Measurements from ENCODE around the gene FOXJ3. TPM values are rescaled to one million over a fixed set of nuclear protein-coding genes. Genes with fewer than 3 reads are reported as not detected.

FOXJ3 gene
- 10 to 100 TPM; 41.8 to 50.5 (median 45.3) TPM for total RNA-seq
- polyA plus RNA-seq = 15.0 TPM
- long read RNA-seq, donor 1, full-length matches to known transcripts = 10 of 21 reads
- long read RNA-seq, donor 1, partial matches to known transcripts = 4 of 21 reads
- long read RNA-seq, donor 1, other reads (novel, unspliced or antisense) = 7 of 21 reads
- long read RNA-seq, donor 2, full-length matches to known transcripts = 9 of 19 reads
- long read RNA-seq, donor 2, partial matches to known transcripts = 5 of 19 reads
- long read RNA-seq, donor 2, other reads (novel, unspliced or antisense) = 5 of 19 reads
- long read RNA-seq, donor 3, full-length matches to known transcripts = 21 of 46 reads
- long read RNA-seq, donor 3, partial matches to known transcripts = 11 of 46 reads
- long read RNA-seq, donor 3, other reads (novel, unspliced or antisense) = 14 of 46 reads
- long read RNA-seq, donor 4, full-length matches to known transcripts = 4 of 14 reads
- long read RNA-seq, donor 4, partial matches to known transcripts = 1 of 14 reads
- long read RNA-seq, donor 4, other reads (novel, unspliced or antisense) = 9 of 14 reads

DNA sequence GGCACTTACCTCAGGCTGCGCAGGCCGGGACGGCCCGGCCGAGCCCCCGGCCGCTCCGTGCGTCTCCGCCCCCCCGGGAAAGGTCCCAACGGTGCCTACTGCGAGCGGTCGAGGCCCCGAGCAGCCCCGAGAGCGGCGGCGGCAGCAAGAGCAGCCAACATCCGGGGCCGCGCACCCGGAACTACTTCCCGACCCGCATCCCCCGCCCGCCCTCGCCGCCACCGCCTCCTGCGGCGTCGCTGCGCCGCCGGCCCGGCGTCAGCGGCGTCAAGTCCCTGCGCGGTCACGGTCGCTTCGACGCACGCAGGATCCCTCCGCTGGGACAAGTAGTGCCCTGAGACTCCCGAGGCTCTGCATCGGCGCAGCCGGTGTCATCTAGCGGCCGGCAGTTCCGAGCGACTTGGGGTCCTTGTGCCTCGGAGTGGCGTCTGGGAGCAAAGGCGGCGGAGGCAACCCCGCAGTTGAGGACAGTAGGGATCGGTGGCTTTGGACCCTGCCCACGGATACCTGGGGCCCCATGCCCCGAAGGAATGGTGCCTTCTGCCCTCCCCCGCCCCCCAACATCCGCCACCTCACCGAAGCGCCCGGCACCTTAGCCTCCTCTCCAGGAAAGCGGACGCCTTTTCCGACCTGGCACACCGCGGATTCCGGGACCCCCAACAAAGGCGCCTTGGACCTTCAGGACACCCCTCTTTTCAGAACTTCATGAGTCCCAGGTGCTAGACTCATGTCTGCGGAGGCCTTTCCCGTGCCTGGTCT, at the start of gene FOXJ3:
Gene FOXJ3 (minus strand): TSS at position 186 of the 759 bp plus-strand sequence. CDS start 24,142 bp downstream, outside the sequence.
- ATAC-seq (peak; percentile 96), DNase-seq (peak; percentile 94 to 97 (median 97))
- under 1% methylated on average over 79 of the region's 79 CpGs for WGBS
- peak within 1 kb of the TSS; percentile 80 for H3K27ac ChIP-seq (ENCODE audit: low read length)
- no peaks in the 10 kb centered on the region for H3K27me3 ChIP-seq (ENCODE audit: control insufficient read depth, insufficient read depth)
- H3K4me3 ChIP-seq (ENCODE audit: low read length) = peak within 1 kb of the TSS; percentile 87
- H3K4me1 ChIP-seq (ENCODE audit: control insufficient read depth, insufficient read depth, low read length) = peaks cover 2% of the 10 kb centered on the region
- intact Hi-C loops (cut with DNase I) = loop anchor here in 2 of 4 donors (10.0 kb wide), 1 partner anchor 160 kb away; no protein-coding TSS in a partner anchor
- H3K9me3 ChIP-seq (ENCODE audit: control insufficient read depth, low read length) = no peaks in the 10 kb centered on the region

DNA sequence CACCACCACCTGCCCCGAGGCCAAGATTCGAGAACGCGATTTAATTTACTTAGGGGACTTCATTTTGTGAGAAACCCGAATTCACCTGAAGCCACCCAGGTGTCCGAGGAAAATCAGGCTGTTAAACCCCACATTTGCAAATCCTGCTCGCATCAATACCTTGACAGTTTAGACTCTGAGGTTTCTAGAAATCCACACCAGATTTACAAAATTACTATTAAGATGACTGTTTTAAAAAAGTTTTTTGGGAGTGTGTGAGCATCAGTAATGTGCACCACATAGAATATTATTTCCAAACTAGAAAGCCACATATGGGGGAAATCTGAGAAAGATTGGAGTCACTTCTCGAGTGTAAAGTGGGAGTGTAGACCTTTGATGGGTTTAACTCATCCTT, 46.2 kb upstream of the FOXJ3 start:
- ATAC-seq (no peak), DNase-seq (no peak)
- H3K27me3 ChIP-seq (ENCODE audit: control insufficient read depth, insufficient read depth) = no peaks in the 10 kb centered on the region
- H3K9me3 ChIP-seq (ENCODE audit: control insufficient read depth, low read length) = no peaks in the 10 kb centered on the region
- intact Hi-C loops (cut with DNase I) = no loop called here
- H3K4me3 ChIP-seq (ENCODE audit: low read length) = peak overlapping the region; percentile 75
- H3K4me1 ChIP-seq (ENCODE audit: control insufficient read depth, insufficient read depth, low read length) = peaks cover 3% of the 10 kb centered on the region
- WGBS = 11% methylated on average over 8 of the region's 8 CpGs
- no peak overlapping the region for H3K27ac ChIP-seq (ENCODE audit: low read length)

DNA sequence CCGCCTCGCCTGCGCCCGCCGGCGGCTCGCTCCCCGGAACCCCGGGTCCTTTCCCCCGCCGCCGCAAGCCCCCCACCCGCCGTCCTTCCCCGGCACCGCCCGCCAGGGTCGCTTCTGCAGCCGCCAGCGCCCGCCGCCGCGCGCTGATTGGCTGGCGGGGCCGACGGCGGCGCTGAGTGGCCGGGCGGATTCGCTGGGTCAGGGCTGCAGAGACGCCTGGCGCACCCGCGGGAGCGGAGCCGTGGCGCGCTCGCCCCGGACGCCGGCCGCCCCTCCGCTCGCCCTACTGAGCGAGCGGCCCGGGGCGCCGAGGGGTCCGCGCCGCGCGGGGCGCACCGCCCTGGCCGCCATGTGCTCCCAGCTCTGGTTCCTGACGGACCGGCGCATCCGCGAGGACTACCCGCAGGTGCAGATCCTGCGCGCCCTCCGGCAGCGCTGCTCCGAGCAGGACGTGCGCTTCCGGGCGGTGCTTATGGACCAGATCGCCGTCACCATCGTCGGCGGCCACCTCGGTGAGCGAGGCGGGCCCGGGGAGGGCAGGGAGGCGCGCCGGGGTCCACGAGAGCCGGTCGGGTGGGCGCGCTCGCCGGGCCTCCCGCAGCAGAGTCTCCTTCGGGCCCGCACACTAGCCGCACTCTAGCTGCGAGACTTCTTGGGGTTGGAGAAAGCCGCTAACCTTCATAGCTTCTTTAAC, 45.7 kb upstream of the FOXJ3 start, which contains the start of gene RIMKLA:
Gene RIMKLA (plus strand): TSS at position 207 of the 694 bp plus-strand sequence. CDS start 143 bp downstream, at position 350.
- Histone ChIP-seq H3K27ac (ENCODE audit: low read length) (peak within 1 kb of the TSS; percentile 1), H3K9me3 (ENCODE audit: control insufficient read depth, low read length) (no peaks in the 10 kb centered on the region), H3K27me3 (ENCODE audit: control insufficient read depth, insufficient read depth) (no peaks in the 10 kb centered on the region), H3K4me3 (ENCODE audit: low read length) (peak within 1 kb of the TSS; percentile 75), H3K4me1 (ENCODE audit: control insufficient read depth, insufficient read depth, low read length) (peaks cover 3% of the 10 kb centered on the region)
- ATAC-seq (peak; percentile 95), DNase-seq (peak; percentile 59 to 82 (median 80))
- under 1% methylated on average over 101 of the region's 101 CpGs for WGBS
- intact Hi-C loops (cut with DNase I) = no loop called here

DNA sequence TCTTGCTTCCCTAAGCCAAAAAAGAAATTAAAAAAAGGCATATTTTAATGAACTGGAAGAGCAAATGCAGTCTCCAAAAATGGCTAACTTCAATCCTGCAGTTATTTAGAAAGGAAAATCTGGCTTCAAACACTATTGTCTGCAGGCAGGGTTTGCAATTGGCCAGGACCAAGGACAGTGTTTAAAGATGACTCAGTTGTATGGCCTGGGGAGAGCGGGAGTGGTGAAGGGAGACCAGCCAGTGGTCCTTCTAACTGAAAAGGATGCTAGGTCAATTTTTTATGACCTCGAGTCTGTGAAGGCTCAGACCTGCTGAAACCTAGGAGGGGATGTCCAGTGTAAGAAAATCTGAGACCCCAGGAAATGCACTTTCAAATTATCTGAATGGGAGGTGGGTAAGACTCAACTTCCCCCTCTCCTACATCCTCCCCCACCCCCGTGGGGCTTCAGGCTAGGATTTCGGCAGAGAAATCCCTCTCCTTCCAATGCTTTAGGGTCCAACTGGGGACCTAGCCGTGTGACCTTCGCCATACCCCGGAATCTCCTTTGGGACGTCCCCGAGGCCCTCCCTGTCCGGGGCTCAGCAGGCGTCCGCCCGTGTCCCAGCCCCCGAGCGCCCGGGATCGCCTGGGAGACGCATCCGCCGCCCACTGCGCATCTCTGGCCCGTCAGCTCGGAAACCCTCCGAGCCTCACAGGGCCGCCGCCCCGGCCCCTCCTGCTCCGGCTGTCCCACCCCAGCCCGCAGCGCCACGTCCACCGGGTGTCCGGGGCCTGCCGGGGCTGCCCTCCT, 45.0 kb upstream of the FOXJ3 start:
- Histone ChIP-seq H3K4me3 (ENCODE audit: low read length) (peak overlapping the region; percentile 75), H3K27me3 (ENCODE audit: control insufficient read depth, insufficient read depth) (no peaks in the 10 kb centered on the region), H3K4me1 (ENCODE audit: control insufficient read depth, insufficient read depth, low read length) (peaks cover 3% of the 10 kb centered on the region), H3K27ac (ENCODE audit: low read length) (peak overlapping the region; percentile 1), H3K9me3 (ENCODE audit: control insufficient read depth, low read length) (no peaks in the 10 kb centered on the region)
- DNase-seq = peak in 2 of 3 donors; percentile 30 to 57
- 1% methylated on average over 34 of the region's 34 CpGs for WGBS
- intact Hi-C loops (cut with DNase I) = no loop called here
- peak; percentile 77 to 86 for ATAC-seq

DNA sequence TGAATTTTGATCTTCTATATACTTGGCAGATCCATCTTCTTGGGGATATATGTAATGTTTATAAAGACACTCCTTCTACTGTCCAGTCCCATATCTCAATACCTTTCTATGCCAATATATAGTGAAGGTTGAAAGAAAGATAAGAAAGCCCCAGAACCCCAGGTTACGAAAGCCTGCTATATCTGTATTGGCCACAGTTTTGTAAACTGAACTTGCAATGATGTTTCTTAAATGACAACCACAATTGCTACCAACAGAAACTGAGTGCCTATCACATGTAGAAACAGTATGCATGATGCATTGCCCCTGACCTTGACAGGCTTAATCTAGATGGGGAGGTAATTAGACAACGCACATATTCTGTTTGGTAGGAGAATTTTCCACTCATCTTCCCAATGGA, 37.8 kb upstream of the FOXJ3 start:
- no peak overlapping the region for H3K4me3 ChIP-seq (ENCODE audit: low read length)
- H3K27ac ChIP-seq (ENCODE audit: low read length) = no peak overlapping the region
- ATAC-seq = no peak
- intact Hi-C loops (cut with DNase I) = no loop called here
- DNase-seq = no peak
- no peaks in the 10 kb centered on the region for H3K4me1 ChIP-seq (ENCODE audit: control insufficient read depth, insufficient read depth, low read length)
- no peaks in the 10 kb centered on the region for H3K9me3 ChIP-seq (ENCODE audit: control insufficient read depth, low read length)
- 84% methylated on average over 2 of the region's 2 CpGs for WGBS
- H3K27me3 ChIP-seq (ENCODE audit: control insufficient read depth, insufficient read depth) = no peaks in the 10 kb centered on the region

DNA sequence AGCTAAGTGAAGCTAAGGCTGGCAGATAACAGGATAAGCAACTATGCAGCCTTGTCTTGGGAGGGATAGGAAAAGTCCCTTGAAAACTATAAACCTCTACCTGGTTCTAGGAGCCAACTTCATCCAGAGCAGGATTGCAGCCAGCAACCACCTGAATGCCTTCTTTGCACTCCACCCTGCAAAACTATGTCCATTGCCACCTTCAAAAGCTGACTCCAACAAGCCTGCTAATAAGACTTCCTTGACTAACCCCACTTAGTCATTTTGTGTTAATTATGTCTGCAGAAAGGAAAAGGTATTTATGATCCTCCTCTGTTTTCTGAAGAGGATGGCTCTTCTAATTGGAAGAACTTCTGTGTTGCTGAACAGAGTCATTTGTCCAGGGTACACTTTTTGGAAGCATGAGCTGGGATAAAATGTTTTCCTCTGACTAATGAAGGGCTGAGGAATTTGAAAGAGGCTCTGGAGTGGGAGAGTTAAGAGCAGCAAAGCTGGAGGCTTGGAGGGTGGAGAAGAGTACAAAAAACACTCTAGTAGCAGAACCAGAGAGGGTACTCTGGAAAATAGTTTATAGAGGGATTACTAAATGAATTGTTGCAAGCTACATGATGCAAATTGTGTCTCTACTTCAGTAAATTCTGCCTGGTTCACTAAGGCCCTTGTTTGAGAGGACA, 36.0 kb upstream of the FOXJ3 start:
- Histone ChIP-seq H3K27me3 (ENCODE audit: control insufficient read depth, insufficient read depth) (no peaks in the 10 kb centered on the region), H3K9me3 (ENCODE audit: control insufficient read depth, low read length) (no peaks in the 10 kb centered on the region)
- intact Hi-C loops (cut with DNase I) = no loop called here

DNA sequence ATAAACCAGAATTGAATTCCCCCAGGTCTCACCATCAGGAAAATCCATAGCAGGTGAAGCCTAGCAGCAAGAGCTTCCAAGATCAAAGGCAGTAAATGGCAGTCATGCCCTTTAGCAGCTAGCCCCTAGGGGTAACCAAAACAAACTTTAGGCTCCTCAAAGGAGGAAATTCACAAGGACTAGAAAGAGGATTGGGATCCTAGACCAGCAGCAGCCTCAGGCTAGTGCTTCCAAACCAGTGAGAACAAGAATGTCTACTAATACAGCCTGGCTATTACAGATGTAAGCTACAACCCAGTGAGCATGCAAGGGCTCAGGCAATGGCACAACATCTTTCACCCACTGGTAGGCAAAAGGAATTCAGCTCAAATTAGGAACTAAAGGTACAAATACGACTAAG, 34.4 kb upstream of the FOXJ3 start:
- H3K27ac ChIP-seq (ENCODE audit: low read length) = no peak overlapping the region
- no peaks in the 10 kb centered on the region for H3K4me1 ChIP-seq (ENCODE audit: control insufficient read depth, insufficient read depth, low read length)
- no peaks in the 10 kb centered on the region for H3K27me3 ChIP-seq (ENCODE audit: control insufficient read depth, insufficient read depth)
- 86% methylated on average over 1 of the region's 1 CpG for WGBS
- DNase-seq (no peak), ATAC-seq (no peak)
- intact Hi-C loops (cut with DNase I) = no loop called here
- H3K4me3 ChIP-seq (ENCODE audit: low read length) = no peak overlapping the region
- H3K9me3 ChIP-seq (ENCODE audit: control insufficient read depth, low read length) = no peaks in the 10 kb centered on the region

More for the DNA sequence above, 36.0 kb upstream of the FOXJ3 start:
- Histone ChIP-seq H3K4me3 (ENCODE audit: low read length) (no peak overlapping the region), H3K27ac (ENCODE audit: low read length) (no peak overlapping the region), H3K4me1 (ENCODE audit: control insufficient read depth, insufficient read depth, low read length) (no peaks in the 10 kb centered on the region)
- no peak for ATAC-seq
- no peak for DNase-seq

DNA sequence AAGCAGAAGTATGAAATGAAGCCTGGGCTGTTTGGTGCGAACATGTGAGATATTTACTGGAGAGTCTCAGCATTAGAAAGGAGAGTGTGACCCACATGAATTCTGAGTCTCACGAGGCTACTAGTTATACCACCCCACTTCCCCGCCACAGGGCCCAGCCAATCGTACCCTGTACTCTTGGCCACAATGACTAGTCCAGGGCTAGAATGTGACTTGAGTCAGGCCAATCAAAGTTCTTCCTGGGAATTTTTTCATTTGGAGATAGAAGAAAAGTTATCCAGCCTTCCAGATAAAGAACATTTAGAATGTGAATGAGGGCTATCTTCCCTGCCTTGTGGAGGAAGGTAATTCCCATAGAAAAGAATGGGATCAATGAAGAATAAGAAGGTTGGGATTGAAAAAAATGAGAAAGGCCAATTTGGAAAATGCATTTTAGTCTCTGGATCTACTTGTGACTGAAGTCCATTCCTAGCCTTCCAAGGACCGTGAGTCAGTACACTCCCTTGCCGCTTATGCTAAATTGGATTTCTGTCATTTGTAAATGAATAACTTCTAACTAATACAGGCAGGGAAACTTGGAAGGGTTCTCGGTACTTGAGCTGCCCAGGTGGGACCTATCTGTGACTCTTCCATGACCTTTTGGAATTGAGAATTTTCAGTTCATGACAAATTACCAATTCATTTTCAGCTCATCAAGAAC, 33.2 kb upstream of the FOXJ3 start:
- 88% methylated on average over 7 of the region's 7 CpGs for WGBS
- H3K9me3 ChIP-seq (ENCODE audit: control insufficient read depth, low read length) = no peaks in the 10 kb centered on the region
- DNase-seq = no peak
- no peaks in the 10 kb centered on the region for H3K27me3 ChIP-seq (ENCODE audit: control insufficient read depth, insufficient read depth)
- no peak overlapping the region for H3K4me3 ChIP-seq (ENCODE audit: low read length)
- no peak overlapping the region for H3K27ac ChIP-seq (ENCODE audit: low read length)
- no peaks in the 10 kb centered on the region for H3K4me1 ChIP-seq (ENCODE audit: control insufficient read depth, insufficient read depth, low read length)
- ATAC-seq = no peak
- intact Hi-C loops (cut with DNase I) = no loop called here

DNA sequence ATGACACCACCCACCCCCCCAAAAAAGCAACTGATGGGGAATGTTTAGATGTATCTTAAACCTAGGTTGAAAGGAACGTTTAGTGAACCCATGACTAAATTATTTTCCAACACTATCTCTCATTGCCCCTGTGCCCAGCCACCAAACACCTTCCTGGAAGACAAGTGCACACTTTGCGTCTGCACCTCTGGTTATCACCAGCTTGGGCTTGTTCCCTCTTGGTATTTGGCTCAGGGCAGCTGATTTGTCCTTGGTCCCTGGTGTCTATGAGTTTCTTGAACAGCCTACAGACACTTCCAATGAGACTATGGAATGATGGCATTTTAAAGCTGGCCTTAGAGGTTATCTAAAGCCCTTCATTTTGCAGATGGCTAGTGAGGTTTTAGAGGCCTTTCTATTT, 30.1 kb upstream of the FOXJ3 start:
- intact Hi-C loops (cut with DNase I) = no loop called here

More for the DNA sequence above, 30.1 kb upstream of the FOXJ3 start:
- no peak overlapping the region for H3K4me3 ChIP-seq (ENCODE audit: low read length)
- H3K27me3 ChIP-seq (ENCODE audit: control insufficient read depth, insufficient read depth) = no peaks in the 10 kb centered on the region
- 50% methylated on average over 2 of the region's 2 CpGs for WGBS
- no peak overlapping the region for H3K27ac ChIP-seq (ENCODE audit: low read length)
- no peaks in the 10 kb centered on the region for H3K9me3 ChIP-seq (ENCODE audit: control insufficient read depth, low read length)
- ATAC-seq (no peak), DNase-seq (no peak)
- H3K4me1 ChIP-seq (ENCODE audit: control insufficient read depth, insufficient read depth, low read length) = no peaks in the 10 kb centered on the region
